Measurements from ENCODE around the gene NUDCD3.

DNA sequence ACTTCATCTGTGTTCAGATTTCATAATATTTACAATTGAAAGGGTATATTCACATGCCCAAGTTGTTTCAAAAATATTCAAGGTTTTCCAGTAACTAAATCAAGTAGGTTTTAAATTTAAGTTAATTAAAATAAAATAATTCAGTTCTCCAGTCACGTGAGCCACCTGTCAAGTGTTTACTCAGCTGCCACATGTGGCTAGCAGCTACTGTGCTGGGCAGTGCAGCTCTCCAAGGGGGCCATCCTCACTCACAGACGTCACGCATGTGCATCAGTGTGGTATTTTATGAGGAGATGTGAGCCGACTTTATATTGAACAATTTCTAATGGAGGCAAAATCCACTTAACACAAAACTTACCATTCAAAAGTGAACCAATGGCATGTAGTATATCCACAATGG lies 95.4 kb downstream of the NUDCD3 start:
- TF ChIP-seq FOXA1 (IDR thresholded peaks at IDR 0.05) (no peak), ARNT (IDR thresholded peaks at IDR 0.05) (no peak), BHLHE40 (IDR thresholded peaks at IDR 0.05; ENCODE audit: borderline replicate concordance) (no peak), ELF4 (IDR thresholded peaks at IDR 0.05) (no peak), TARDBP (IDR thresholded peaks at IDR 0.05) (no peak), LEF1 (IDR thresholded peaks at IDR 0.05; ENCODE audit: borderline replicate concordance) (no peak), FOXM1 (IDR thresholded peaks at IDR 0.05; ENCODE audit: borderline replicate concordance) (no peak)

All from HEK293T (cell line).